ENCODE data around the gene BRAP.

The BRAP gene

DNA sequence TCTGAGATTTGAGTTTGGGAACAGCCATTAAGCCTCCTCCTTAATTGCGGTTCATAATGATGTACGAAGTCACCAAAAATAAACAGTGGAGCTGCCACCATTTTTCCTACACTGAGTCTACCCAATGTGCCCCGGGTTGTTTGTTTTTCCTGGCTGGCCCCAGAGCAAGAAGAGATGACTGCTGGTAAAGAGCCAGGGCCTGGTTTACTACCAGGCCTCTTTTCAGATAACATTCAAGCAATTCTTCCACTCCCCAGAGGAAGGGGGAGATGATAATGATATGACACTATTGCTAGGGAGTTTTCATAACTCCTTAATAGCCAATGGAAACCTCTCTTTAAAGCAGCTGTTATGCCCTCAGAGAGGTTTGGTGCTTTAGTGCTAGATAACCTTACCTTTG lies 42.3 kb downstream of the BRAP start (continued):
- TF ChIP-seq INSM2 (tag by site-specific recombination; IDR thresholded peaks at IDR 0.05) (0 out of 2 replicates have a peak, but pooled peaks have one; percentile 16), PBX3 (CRISPR knock-in tag; IDR thresholded peaks at IDR 0.05) (no peak), GLI4 (tag by site-specific recombination; IDR thresholded peaks at IDR 0.05) (no peak), ZNF560 (tag by site-specific recombination; IDR thresholded peaks at IDR 0.05; ENCODE audit: borderline replicate concordance) (no peak), ZNF362 (tag by site-specific recombination; IDR thresholded peaks at IDR 0.05) (no peak), MEIS1 (CRISPR knock-in tag; IDR thresholded peaks at IDR 0.05; ENCODE audit: borderline replicate concordance) (no peak), ZNF302 (tag by site-specific recombination; IDR thresholded peaks at IDR 0.05; ENCODE audit: low read depth) (no peak), ZNF10 (tag by site-specific recombination; IDR thresholded peaks at IDR 0.05) (no peak), OVOL3 (tag by site-specific recombination; IDR thresholded peaks at IDR 0.05) (peak; percentile 54; the same call in 1 of the 2 replicates), ZNF155 (tag by site-specific recombination; IDR thresholded peaks at IDR 0.05) (no peak), ZXDB (tag by site-specific recombination; IDR thresholded peaks at IDR 0.05) (peak; percentile 82), MZF1 (tag by site-specific recombination; IDR thresholded peaks at IDR 0.05; ENCODE audit: borderline replicate concordance) (peak; percentile 85), ZFP37 (tag by site-specific recombination; IDR thresholded peaks at IDR 0.05) (no peak), ZNF426 (tag by site-specific recombination; IDR thresholded peaks at IDR 0.05) (no peak), ZNF791 (tag by site-specific recombination; IDR thresholded peaks at IDR 0.05) (no peak), ZFP69B (tag by site-specific recombination; IDR thresholded peaks at IDR 0.05) (peak; percentile 71), ZNF501 (tag by site-specific recombination; IDR thresholded peaks at IDR 0.05) (no peak), ZNF214 (tag by site-specific recombination; IDR thresholded peaks at IDR 0.05; ENCODE audit: borderline replicate concordance) (no peak), HIC1 (tag by site-specific recombination; IDR thresholded peaks at IDR 0.05) (no peak), KLF9 (tag by site-specific recombination; IDR thresholded peaks at IDR 0.05; ENCODE audit: low read depth) (no peak), ZNF658 (tag by site-specific recombination; IDR thresholded peaks at IDR 0.05) (no peak), ZNF169 (tag by site-specific recombination; IDR thresholded peaks at IDR 0.05) (no peak), ZBTB7A (tag by site-specific recombination; IDR thresholded peaks at IDR 0.05; ENCODE audit: low read depth) (no peak), ZNF660 (tag by site-specific recombination; IDR thresholded peaks at IDR 0.05) (no peak), FEZF1 (tag by site-specific recombination; IDR thresholded peaks at IDR 0.05) (peak; percentile 73), ZNF623 (tag by site-specific recombination; IDR thresholded peaks at IDR 0.05) (no peak), ZBTB8A (tag by site-specific recombination; IDR thresholded peaks at IDR 0.05) (no peak), ZNF341 (tag by site-specific recombination; IDR thresholded peaks at IDR 0.05; ENCODE audit: low read depth) (peak; percentile 52)
- TF ChIP-seq, protein P1, sequence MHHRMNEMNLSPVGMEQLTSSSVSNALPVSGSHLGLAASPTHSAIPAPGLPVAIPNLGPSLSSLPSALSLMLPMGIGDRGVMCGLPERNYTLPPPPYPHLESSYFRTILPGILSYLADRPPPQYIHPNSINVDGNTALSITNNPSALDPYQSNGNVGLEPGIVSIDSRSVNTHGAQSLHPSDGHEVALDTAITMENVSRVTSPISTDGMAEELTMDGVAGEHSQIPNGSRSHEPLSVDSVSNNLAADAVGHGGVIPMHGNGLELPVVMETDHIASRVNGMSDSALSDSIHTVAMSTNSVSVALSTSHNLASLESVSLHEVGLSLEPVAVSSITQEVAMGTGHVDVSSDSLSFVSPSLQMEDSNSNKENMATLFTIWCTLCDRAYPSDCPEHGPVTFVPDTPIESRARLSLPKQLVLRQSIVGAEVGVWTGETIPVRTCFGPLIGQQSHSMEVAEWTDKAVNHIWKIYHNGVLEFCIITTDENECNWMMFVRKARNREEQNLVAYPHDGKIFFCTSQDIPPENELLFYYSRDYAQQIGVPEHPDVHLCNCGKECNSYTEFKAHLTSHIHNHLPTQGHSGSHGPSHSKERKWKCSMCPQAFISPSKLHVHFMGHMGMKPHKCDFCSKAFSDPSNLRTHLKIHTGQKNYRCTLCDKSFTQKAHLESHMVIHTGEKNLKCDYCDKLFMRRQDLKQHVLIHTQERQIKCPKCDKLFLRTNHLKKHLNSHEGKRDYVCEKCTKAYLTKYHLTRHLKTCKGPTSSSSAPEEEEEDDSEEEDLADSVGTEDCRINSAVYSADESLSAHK (tag by site-specific recombination; IDR thresholded peaks at IDR 0.05) = peak; percentile 26; the same call in 1 of the 2 replicates
- TF ChIP-seq, protein P2, sequence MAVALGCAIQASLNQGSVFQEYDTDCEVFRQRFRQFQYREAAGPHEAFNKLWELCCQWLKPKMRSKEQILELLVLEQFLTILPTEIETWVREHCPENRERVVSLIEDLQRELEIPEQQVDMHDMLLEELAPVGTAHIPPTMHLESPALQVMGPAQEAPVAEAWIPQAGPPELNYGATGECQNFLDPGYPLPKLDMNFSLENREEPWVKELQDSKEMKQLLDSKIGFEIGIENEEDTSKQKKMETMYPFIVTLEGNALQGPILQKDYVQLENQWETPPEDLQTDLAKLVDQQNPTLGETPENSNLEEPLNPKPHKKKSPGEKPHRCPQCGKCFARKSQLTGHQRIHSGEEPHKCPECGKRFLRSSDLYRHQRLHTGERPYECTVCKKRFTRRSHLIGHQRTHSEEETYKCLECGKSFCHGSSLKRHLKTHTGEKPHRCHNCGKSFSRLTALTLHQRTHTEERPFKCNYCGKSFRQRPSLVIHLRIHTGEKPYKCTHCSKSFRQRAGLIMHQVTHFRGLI (tag by site-specific recombination; IDR thresholded peaks at IDR 0.05) = no peak
